GM12873 (cell line): Measurements from ENCODE around the gene PRKN.

ENCODE experiments used
- CTCF ChIP-seq: IDR thresholded peaks from 2 replicates; pipeline ENCODE4 v1.5.1; 2012; ENCODE audit warnings: low read depth, mild to moderate bottlenecking, moderate library complexity, low read length, control low read depth; ENCODE audit not compliant: insufficient read depth; ENCODE audit errors: missing control alignments

PRKN gene

GRCh38 chr6:162441991-162442390, 285.6 kb downstream of the PRKN start:
- no peak for TF ChIP-seq CTCF

- TF ChIP-seq CTCF, result no peak
Observed at GRCh38 chr6:162438980-162439379, 288.6 kb downstream of the PRKN start.

- TF ChIP-seq CTCF, result no peak
Observed at GRCh38 chr6:162435071-162435470, 292.5 kb downstream of the PRKN start.

- TF ChIP-seq CTCF, result no peak
Observed at GRCh38 chr6:162421004-162421403, 306.6 kb downstream of the PRKN start.

- no peak for TF ChIP-seq CTCF
Observed at GRCh38 chr6:162416831-162417537, 310.6 kb downstream of the PRKN start.

GRCh38 chr6:162416307-162416706, 311.3 kb downstream of the PRKN start:
- TF ChIP-seq CTCF, result no peak

GRCh38 chr6:162409741-162410691, 317.6 kb downstream of the PRKN start:
- TF ChIP-seq CTCF, result no peak
